ENCODE data around the gene GAB2.

GAB2 gene

GRCh38 chr11:78192223-78192719, 225.3 kb downstream of the GAB2 start:
- no peaks in the 10 kb centered on the region for H3K36me3 Mint-ChIP-seq (ENCODE audit: low read depth)
- H3K27me3 Mint-ChIP-seq (ENCODE audit: low read depth): no peaks in the 10 kb centered on the region
- peaks cover 60% of the 10 kb centered on the region for H3K4me1 Mint-ChIP-seq
- TF ChIP-seq, protein P1, sequence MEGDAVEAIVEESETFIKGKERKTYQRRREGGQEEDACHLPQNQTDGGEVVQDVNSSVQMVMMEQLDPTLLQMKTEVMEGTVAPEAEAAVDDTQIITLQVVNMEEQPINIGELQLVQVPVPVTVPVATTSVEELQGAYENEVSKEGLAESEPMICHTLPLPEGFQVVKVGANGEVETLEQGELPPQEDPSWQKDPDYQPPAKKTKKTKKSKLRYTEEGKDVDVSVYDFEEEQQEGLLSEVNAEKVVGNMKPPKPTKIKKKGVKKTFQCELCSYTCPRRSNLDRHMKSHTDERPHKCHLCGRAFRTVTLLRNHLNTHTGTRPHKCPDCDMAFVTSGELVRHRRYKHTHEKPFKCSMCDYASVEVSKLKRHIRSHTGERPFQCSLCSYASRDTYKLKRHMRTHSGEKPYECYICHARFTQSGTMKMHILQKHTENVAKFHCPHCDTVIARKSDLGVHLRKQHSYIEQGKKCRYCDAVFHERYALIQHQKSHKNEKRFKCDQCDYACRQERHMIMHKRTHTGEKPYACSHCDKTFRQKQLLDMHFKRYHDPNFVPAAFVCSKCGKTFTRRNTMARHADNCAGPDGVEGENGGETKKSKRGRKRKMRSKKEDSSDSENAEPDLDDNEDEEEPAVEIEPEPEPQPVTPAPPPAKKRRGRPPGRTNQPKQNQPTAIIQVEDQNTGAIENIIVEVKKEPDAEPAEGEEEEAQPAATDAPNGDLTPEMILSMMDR (IDR thresholded peaks at IDR 0.05; ENCODE audit: unreplicated experiment in 3 of 3): no peak
- no peaks in the 10 kb centered on the region for H3K9me3 Mint-ChIP-seq
- H3K4me3 Mint-ChIP-seq: peak overlapping the region; percentile 20 to 59 (median 32)
- peak overlapping the region; percentile 8 to 83 (median 65) for H3K27ac Mint-ChIP-seq

- Mint-ChIP-seq H3K27me3 (ENCODE audit: low read depth) (no peaks in the 10 kb centered on the region), H3K36me3 (ENCODE audit: low read depth) (no peaks in the 10 kb centered on the region), H3K27ac (peak overlapping the region; percentile 3 to 10 (median 4)), H3K4me3 (peak overlapping the region; percentile 14 to 98 (median 97)), H3K4me1 (peaks cover 65% of the 10 kb centered on the region), H3K9me3 (no peaks in the 10 kb centered on the region)
- TF ChIP-seq, protein P1 (IDR thresholded peaks at IDR 0.05; ENCODE audit: unreplicated experiment in 3 of 3): no peak
Measured at GRCh38 chr11:78190871-78191538, 226.6 kb downstream of the GAB2 start.

DNA sequence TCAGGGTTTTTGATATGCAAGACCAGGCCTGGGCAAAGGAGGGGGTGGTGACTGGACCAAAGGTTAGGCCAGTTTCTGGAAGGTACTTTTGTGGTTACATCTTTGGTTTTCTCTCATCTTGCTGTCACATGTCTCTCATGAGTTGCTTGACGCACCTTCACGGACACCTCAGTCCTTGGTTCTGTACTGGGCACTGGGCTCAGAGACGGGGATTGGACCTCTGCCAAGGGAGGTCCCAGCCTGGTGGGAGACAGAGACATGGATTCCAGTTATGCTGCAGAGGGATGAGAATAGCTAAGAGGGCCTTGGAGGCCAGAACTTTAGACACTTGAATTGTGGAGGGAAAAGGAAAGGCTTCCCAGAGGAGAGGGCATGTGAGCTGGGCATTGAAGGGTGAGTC, 227.2 kb downstream of the GAB2 start:
- no peaks in the 10 kb centered on the region for H3K27me3 Mint-ChIP-seq (ENCODE audit: low read depth)
- H3K27ac Mint-ChIP-seq: peak overlapping the region in 2 of 3 experiments; percentile 4 to 26
- H3K4me1 Mint-ChIP-seq: peaks cover 65% of the 10 kb centered on the region
- peak overlapping the region; percentile 97 to 98 (median 98) for H3K4me3 Mint-ChIP-seq
- TF ChIP-seq, protein P1 (IDR thresholded peaks at IDR 0.05; ENCODE audit: unreplicated experiment in 3 of 3): no peak
- no peaks in the 10 kb centered on the region for H3K36me3 Mint-ChIP-seq (ENCODE audit: low read depth)
- H3K9me3 Mint-ChIP-seq: no peaks in the 10 kb centered on the region

DNA sequence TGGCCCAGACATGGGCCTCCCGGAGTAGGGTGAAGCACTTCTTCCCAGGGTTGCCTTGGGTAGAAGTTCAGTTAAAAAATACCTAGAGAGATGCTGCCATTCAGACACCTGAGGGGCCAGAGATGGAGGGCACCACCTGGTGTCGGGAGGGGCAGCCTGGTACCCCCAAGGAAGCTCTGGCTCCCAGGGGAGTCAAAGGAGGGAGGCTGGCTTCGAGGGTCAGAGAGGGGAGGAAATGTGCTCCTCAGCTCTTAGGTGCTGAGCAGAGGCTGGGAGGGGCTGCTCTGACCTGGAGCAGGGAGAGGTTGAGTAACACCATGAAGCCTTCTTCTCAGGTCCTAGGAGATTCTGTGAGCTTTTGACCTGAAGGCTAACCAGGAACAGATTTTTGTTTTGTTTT, 227.8 kb downstream of the GAB2 start:
- H3K27me3 Mint-ChIP-seq (ENCODE audit: low read depth): no peaks in the 10 kb centered on the region
- TF ChIP-seq, protein P1 (IDR thresholded peaks at IDR 0.05; ENCODE audit: unreplicated experiment in 3 of 3): no peak
- peaks cover 59% of the 10 kb centered on the region for H3K4me1 Mint-ChIP-seq

DNA sequence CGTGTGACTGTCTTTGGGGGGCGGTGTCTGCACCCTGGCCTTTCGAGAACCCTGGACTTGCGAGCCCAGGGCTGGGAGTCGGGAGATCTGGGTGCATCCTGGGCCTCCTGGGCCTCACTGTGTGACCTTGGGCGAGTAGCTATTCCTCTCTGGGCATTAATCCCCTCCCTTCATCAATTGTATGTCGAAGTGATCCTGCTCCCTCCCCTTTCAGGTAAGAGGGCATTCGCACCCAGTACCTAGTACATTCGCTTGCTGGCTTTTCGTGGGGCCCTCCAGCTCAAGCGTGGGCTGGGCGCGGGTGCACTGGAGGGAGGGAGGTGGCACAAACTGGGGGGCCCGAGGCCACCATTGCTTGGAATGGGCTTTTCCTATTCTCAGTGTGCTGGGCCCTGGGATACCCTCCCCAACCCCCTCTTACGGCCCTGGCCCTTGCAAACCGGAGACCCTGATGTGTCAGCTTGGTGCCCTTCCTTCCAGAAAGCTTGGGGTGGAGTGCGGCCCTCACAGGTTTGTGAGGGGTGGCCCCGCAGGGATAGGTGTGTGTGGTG, 228.4 kb downstream of the GAB2 start:
- peaks cover 53% of the 10 kb centered on the region for H3K4me1 Mint-ChIP-seq
- no peaks in the 10 kb centered on the region for H3K27me3 Mint-ChIP-seq (ENCODE audit: low read depth)
- no peaks in the 10 kb centered on the region for H3K36me3 Mint-ChIP-seq (ENCODE audit: low read depth)
- no peaks in the 10 kb centered on the region for H3K9me3 Mint-ChIP-seq
- peak overlapping the region; percentile 42 to 81 (median 65) for H3K27ac Mint-ChIP-seq
- H3K4me3 Mint-ChIP-seq: peak overlapping the region; percentile 97 to 98 (median 98)
- TF ChIP-seq, protein P1 (IDR thresholded peaks at IDR 0.05; ENCODE audit: unreplicated experiment in 3 of 3): no peak

More for the DNA sequence above, 227.8 kb downstream of the GAB2 start:
- Mint-ChIP-seq H3K9me3 (no peaks in the 10 kb centered on the region), H3K27ac (peak overlapping the region; percentile 0 to 65 (median 42)), H3K36me3 (ENCODE audit: low read depth) (no peaks in the 10 kb centered on the region), H3K4me3 (peak overlapping the region; percentile 97 to 98 (median 98))

Measured in nephron (organoid).